Stomach smooth muscle (tissue), 2 donors: ENCODE measurements around the gene SYNJ1.

Source experiments
- H3K27ac ChIP-seq: one replicate; pipeline ENCODE4 v1.7.0; 2013; ENCODE audit warnings: mild to moderate bottlenecking, low read length, inconsistent platforms
- H3K27me3 ChIP-seq, 2 donors: one replicate each; pipeline ENCODE4 v1.7.0; 2013; ENCODE audit warnings: low read length in 2 of 2; ENCODE audit not compliant: insufficient read depth in 2 of 2, control insufficient read depth in 1 of 2
- H3K36me3 ChIP-seq, 2 donors: one replicate each; pipeline ENCODE4 v1.7.0; 2013; ENCODE audit warnings: low read length in 2 of 2; ENCODE audit not compliant: control insufficient read depth in 2 of 2, insufficient read depth in 2 of 2
- H3K4me1 ChIP-seq: one replicate; pipeline ENCODE4 v1.7.0; 2013; ENCODE audit warnings: low read length; ENCODE audit not compliant: control insufficient read depth, insufficient read depth
- H3K4me3 ChIP-seq, 2 donors: one replicate each; pipeline ENCODE4 v1.7.0; 2013; ENCODE audit warnings: low read length in 2 of 2
- H3K9ac ChIP-seq, 2 donors: one replicate each; pipeline ENCODE4 v1.7.0; 2013; ENCODE audit warnings: low read length in 2 of 2, mild to moderate bottlenecking in 1 of 2
- H3K9me3 ChIP-seq, 2 donors: one replicate each; pipeline ENCODE4 v1.7.0; 2013; ENCODE audit warnings: low read length in 2 of 2; ENCODE audit not compliant: control insufficient read depth in 2 of 2
- donor health status: healthy.
- donor health status: Pancreatic carcinoma.

SYNJ1 gene

GRCh38 chr21:32580949-32581348 is 146.9 kb downstream of the SYNJ1 start:
- no peaks in the 10 kb centered on the region for H3K9me3 ChIP-seq

More at GRCh38 chr21:32580949-32581348, 146.9 kb downstream of the SYNJ1 start:
- no peaks in the 10 kb centered on the region for H3K4me1 ChIP-seq
- H3K36me3 ChIP-seq = no peaks in the 10 kb centered on the region
- H3K27me3 ChIP-seq = no peaks in the 10 kb centered on the region
- no peak overlapping the region for H3K9ac ChIP-seq
- no peak overlapping the region for H3K27ac ChIP-seq
- H3K4me3 ChIP-seq = no peak overlapping the region
